Measurements from ENCODE around the gene XG.
"Not testable (repeated sequence)": the region's sequence is repeated elsewhere in the genome, so short reads cannot be mapped to it uniquely, and the experiment has no call there.

Gene XG

GRCh38 chrX:2785538-2785937 is 33.7 kb downstream of the XG start:
- H3K27ac ChIP-seq, result no peak overlapping the region
- TF ChIP-seq CTCF (conservative IDR thresholded peaks at IDR 0.05), result no peak

GRCh38 chrX:2788980-2789379 is 37.1 kb downstream of the XG start:
- no peak overlapping the region for H3K27ac ChIP-seq
- no peak for TF ChIP-seq CTCF (conservative IDR thresholded peaks at IDR 0.05)

- H3K27ac ChIP-seq, result no peak overlapping the region
- no peak for TF ChIP-seq CTCF (conservative IDR thresholded peaks at IDR 0.05)
These were observed 37.7 kb downstream of the XG start for GRCh38 chrX:2789569-2789968.

- H3K27ac ChIP-seq, result no peak overlapping the region
- TF ChIP-seq CTCF (conservative IDR thresholded peaks at IDR 0.05), result no peak
These were observed 41.9 kb downstream of the XG start for GRCh38 chrX:2793752-2794151.

GRCh38 chrX:2794336-2794735 is 42.5 kb downstream of the XG start:
- no peak overlapping the region for H3K27ac ChIP-seq
- TF ChIP-seq CTCF (conservative IDR thresholded peaks at IDR 0.05), result no peak

- H3K27ac ChIP-seq, result not testable (repeated sequence)
These were observed 45.0 kb downstream of the XG start for GRCh38 chrX:2796808-2797207.

- TF ChIP-seq CTCF (conservative IDR thresholded peaks at IDR 0.05), result no peak
- H3K27ac ChIP-seq, result no peak overlapping the region
These were observed 47.5 kb downstream of the XG start for GRCh38 chrX:2799369-2799768.

- H3K27ac ChIP-seq, result not testable (repeated sequence)
These were observed 48.1 kb downstream of the XG start for GRCh38 chrX:2799980-2800379.

GRCh38 chrX:2801223-2801622 is 49.4 kb downstream of the XG start:
- no peak for TF ChIP-seq CTCF (conservative IDR thresholded peaks at IDR 0.05)
- H3K27ac ChIP-seq, result no peak overlapping the region

GRCh38 chrX:2802376-2803090 is 50.7 kb downstream of the XG start:
- H3K27ac ChIP-seq, result not testable (repeated sequence)

GRCh38 chrX:2803486-2803885 is 51.6 kb downstream of the XG start:
- H3K27ac ChIP-seq, result not testable (repeated sequence)

- not testable (repeated sequence) for H3K27ac ChIP-seq
These were observed 52.4 kb downstream of the XG start for GRCh38 chrX:2804106-2804843.

Measured in VCaP (cell line).